ENCODE measurements around the gene PTPN4.
A peak's percentile ranks its signal among the peaks of the same experiment; 100 is the strongest.

Gene PTPN4

DNA sequence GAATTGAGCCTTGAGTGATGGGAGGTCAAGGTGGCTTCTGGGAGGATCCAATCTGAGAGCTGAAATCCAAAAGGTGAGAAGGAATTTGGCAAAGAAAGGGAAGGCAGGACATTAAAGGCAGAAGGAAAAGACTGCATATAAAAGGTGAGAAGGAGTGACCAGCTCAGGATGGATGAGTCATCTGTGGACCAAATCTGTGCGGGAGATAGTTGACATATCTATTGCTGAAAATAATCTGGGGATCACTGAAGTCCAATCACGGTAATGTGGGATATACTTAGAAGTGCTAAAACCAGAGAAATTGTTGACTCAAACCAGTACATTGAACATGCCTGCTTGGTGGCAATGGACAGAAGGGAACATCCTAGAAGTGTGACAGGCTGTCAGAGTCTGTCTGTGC lies 8.0 kb upstream of the PTPN4 start:
- intact Hi-C loops (cut with DNase I; ENCODE audit: low total_unique reads) = loop anchor here (10.0 kb wide), 1 partner anchor 263 kb away; the partner anchor contains the start of gene EPB41L5
- Histone ChIP-seq H3K36me3 (no peaks in the 10 kb centered on the region), H3K9me3 (no peaks in the 10 kb centered on the region), H3K27me3 (no peaks in the 10 kb centered on the region), H3K4me3 (no peak overlapping the region), H3K27ac (no peak overlapping the region), H3K4me1 (peaks cover 0 to 6% (median 0%) of the 10 kb centered on the region in 4 donors)
- no peak for DNase-seq
- TF ChIP-seq, protein P1, sequence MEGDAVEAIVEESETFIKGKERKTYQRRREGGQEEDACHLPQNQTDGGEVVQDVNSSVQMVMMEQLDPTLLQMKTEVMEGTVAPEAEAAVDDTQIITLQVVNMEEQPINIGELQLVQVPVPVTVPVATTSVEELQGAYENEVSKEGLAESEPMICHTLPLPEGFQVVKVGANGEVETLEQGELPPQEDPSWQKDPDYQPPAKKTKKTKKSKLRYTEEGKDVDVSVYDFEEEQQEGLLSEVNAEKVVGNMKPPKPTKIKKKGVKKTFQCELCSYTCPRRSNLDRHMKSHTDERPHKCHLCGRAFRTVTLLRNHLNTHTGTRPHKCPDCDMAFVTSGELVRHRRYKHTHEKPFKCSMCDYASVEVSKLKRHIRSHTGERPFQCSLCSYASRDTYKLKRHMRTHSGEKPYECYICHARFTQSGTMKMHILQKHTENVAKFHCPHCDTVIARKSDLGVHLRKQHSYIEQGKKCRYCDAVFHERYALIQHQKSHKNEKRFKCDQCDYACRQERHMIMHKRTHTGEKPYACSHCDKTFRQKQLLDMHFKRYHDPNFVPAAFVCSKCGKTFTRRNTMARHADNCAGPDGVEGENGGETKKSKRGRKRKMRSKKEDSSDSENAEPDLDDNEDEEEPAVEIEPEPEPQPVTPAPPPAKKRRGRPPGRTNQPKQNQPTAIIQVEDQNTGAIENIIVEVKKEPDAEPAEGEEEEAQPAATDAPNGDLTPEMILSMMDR (IDR thresholded peaks at IDR 0.05) = no peak

DNA sequence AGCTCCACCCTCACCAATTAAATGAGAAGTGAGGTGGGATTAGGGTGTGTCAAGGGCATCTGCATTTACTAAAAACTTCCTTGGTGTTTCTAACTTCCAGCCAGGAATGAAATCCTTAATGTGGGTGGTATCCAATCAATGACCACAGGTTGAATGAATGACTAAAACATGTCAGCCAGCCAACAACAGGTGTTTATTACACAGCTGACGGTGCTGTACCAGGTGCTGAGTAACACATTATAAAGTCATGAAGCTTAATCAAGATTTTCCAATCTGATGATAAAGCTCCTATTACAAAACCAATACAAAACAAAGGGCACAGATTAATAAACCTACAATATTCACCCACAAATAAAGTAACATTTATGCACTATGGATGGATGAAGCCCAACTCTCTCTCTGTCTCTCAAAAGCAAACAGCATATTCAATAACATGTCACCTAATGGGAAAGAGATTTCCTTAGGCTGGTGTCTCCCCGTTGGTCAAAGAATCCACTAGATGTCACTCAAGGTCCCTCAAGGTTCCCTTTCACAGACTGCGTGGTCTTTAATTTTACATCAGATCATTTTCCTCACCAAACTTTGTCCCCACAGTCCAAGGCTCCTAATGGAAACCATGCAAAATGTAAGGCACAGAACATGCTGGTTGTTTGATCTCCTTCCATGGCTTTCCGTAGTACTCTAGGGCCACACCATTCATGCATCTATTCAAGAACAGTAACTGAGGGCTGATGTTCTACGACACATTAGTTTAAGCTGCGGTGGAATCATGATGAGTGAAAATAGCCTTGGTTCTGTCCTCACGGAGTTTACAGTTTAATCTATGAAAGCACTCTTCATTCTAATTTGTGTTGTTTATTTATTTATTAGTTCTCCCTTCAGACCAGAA lies 6.4 kb upstream of the PTPN4 start:
- H3K9me3 ChIP-seq = no peaks in the 10 kb centered on the region
- H3K36me3 ChIP-seq = no peaks in the 10 kb centered on the region
- no peak for DNase-seq
- H3K27ac ChIP-seq = no peak overlapping the region
- no peaks in the 10 kb centered on the region for H3K27me3 ChIP-seq
- H3K4me3 ChIP-seq = no peak overlapping the region
- intact Hi-C loops (cut with DNase I; ENCODE audit: low total_unique reads) = loop anchor here (10.0 kb wide), 1 partner anchor 262 kb away; the partner anchor contains the start of gene EPB41L5
- TF ChIP-seq, protein P1 (IDR thresholded peaks at IDR 0.05) = peak; percentile 40 to 63
- H3K4me1 ChIP-seq = peaks cover 0 to 11% (median 0%) of the 10 kb centered on the region in 4 donors

DNA sequence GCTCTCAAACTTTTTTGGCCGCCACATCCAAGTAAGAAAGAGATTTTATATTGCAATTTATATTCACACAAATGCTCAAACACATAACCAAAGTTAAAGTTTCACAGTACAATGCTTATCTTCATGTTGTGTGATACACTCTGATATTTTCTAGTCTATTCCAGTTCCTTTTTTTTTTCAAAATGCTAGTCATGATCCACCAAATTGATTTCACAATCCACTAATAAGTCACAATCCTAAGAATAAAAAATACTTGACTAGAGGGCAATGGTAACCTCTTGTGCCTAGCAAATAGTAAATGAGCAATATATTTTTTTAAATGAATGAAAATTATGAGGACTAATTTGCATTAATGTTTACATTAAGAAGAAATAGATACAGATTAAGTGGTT lies 5.8 kb upstream of the PTPN4 start:
- TF ChIP-seq, protein P1 (IDR thresholded peaks at IDR 0.05) = no peak
- H3K9me3 ChIP-seq = no peaks in the 10 kb centered on the region
- H3K36me3 ChIP-seq = no peaks in the 10 kb centered on the region
- peaks cover 0 to 11% (median 0%) of the 10 kb centered on the region in 4 donors for H3K4me1 ChIP-seq
- intact Hi-C loops (cut with DNase I; ENCODE audit: low total_unique reads) = loop anchor here (2.0 to 10.0 kb wide), 2 partner anchors 27 to 261 kb away; partner anchors contain the start of gene EPB41L5
- H3K4me3 ChIP-seq = no peak overlapping the region
- H3K27ac ChIP-seq = no peak overlapping the region
- no peak for DNase-seq
- H3K27me3 ChIP-seq = no peaks in the 10 kb centered on the region

GRCh38 chr2:119755906-119756305 lies 3.8 kb upstream of the PTPN4 start:
- no peak for DNase-seq
- no peaks in the 10 kb centered on the region for H3K36me3 ChIP-seq
- TF ChIP-seq, protein P1 (IDR thresholded peaks at IDR 0.05) = no peak
- H3K9me3 ChIP-seq = no peaks in the 10 kb centered on the region
- intact Hi-C loops (cut with DNase I; ENCODE audit: low total_unique reads) = loop anchor here (2.0 to 10.0 kb wide), 2 partner anchors 25 to 259 kb away; partner anchors contain the start of gene EPB41L5
- H3K4me1 ChIP-seq = peaks cover 0 to 11% (median 0%) of the 10 kb centered on the region in 4 donors
- no peaks in the 10 kb centered on the region for H3K27me3 ChIP-seq
- H3K27ac ChIP-seq = no peak overlapping the region
- H3K4me3 ChIP-seq = no peak overlapping the region

- peaks cover 0 to 20% (median 0%) of the 10 kb centered on the region in 4 donors for H3K4me1 ChIP-seq
- H3K4me3 ChIP-seq = no peak overlapping the region
- peak overlapping the region in 1 of 2 donors; percentile 42 for H3K27ac ChIP-seq
- H3K27me3 ChIP-seq = no peaks in the 10 kb centered on the region
- TF ChIP-seq, protein P1 (IDR thresholded peaks at IDR 0.05) = no peak
- peak; percentile 72 to 83 for DNase-seq
- no peaks in the 10 kb centered on the region for H3K9me3 ChIP-seq
- intact Hi-C loops (cut with DNase I; ENCODE audit: low total_unique reads) = loop anchor here (10.0 kb wide), 1 partner anchor 258 kb away; the partner anchor contains the start of gene EPB41L5
- H3K36me3 ChIP-seq = no peaks in the 10 kb centered on the region
Observed at GRCh38 chr2:119756837-119757236, 2.9 kb upstream of the PTPN4 start.
